BE2C (cell line): ENCODE measurements around the gene FRY.
A peak's percentile ranks its signal among the peaks of the same experiment; 100 is the strongest.

Experiments
- DNase-seq: peaks from one replicate; pipeline ENCODE4 v3.0.0-alpha.2; 2020
- H3K27me3 ChIP-seq: fragments of 250-450 bp; sonication (Bioruptor Pico); 2 replicates; pipeline ENCODE4 v1.5.1; 2020; ENCODE audit warnings: mild to moderate bottlenecking
- H3K36me3 ChIP-seq: fragments of 250-450 bp; sonication (Bioruptor Pico); 2 replicates; pipeline ENCODE4 v1.5.1; 2020; ENCODE audit warnings: mild to moderate bottlenecking
- H3K4me1 ChIP-seq: fragments of 250-450 bp; sonication (Bioruptor Pico); 2 replicates; pipeline ENCODE4 v1.5.1; 2020
- H3K4me3 ChIP-seq: 2 replicates; pipeline ENCODE4 v1.5.1; 2011; ENCODE audit warnings: low read depth, low read length
- H3K9me3 ChIP-seq: fragments of 250-450 bp; sonication (Bioruptor Pico); 2 replicates; pipeline ENCODE4 v1.5.1; 2020
- TF ChIP-seq, protein P1 (sequence below): IDR thresholded peaks from 2 replicates; pipeline ENCODE4 v1.5.1; 2012; ENCODE audit warnings: mild to moderate bottlenecking, low read depth, low read length

Gene FRY

GRCh38 chr13:32309312-32310133 is 277.9 kb downstream of the FRY start:
- H3K27me3 ChIP-seq, result no peaks in the 10 kb centered on the region
- H3K4me1 ChIP-seq, result no peaks in the 10 kb centered on the region
- TF ChIP-seq, protein P1, sequence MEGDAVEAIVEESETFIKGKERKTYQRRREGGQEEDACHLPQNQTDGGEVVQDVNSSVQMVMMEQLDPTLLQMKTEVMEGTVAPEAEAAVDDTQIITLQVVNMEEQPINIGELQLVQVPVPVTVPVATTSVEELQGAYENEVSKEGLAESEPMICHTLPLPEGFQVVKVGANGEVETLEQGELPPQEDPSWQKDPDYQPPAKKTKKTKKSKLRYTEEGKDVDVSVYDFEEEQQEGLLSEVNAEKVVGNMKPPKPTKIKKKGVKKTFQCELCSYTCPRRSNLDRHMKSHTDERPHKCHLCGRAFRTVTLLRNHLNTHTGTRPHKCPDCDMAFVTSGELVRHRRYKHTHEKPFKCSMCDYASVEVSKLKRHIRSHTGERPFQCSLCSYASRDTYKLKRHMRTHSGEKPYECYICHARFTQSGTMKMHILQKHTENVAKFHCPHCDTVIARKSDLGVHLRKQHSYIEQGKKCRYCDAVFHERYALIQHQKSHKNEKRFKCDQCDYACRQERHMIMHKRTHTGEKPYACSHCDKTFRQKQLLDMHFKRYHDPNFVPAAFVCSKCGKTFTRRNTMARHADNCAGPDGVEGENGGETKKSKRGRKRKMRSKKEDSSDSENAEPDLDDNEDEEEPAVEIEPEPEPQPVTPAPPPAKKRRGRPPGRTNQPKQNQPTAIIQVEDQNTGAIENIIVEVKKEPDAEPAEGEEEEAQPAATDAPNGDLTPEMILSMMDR, result no peak
- H3K36me3 ChIP-seq, result no peaks in the 10 kb centered on the region
- no peak for DNase-seq
- peak overlapping the region; percentile 34 for H3K4me3 ChIP-seq
- no peaks in the 10 kb centered on the region for H3K9me3 ChIP-seq

DNA sequence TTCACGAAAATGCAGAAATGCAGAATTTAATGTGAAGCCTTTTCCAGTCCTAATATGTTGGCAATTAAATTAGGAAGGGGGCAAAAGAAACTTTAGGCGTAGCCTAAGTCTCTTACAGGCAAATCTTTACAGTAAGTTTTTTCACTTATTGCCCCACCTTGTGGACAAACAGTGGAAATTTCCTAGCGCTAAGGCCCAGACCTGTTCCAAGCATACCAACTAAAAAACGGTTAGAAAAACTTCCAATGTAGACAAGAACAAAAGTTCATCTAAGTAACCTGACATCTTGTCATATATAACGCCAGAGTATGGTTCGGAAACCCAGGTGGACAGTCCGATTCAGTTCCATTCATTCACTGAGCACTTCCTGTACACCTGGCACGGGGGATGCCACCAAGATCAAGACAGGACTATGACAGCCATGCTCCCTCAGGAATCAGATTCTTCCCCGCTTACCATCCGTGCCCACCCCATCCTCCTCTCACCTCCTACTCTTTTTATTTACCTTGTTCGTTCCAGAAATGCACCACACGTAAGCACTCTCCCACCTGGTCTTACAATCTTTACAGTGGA is 278.6 kb downstream of the FRY start:
- TF ChIP-seq, protein P1, result peak; percentile 79
- H3K36me3 ChIP-seq, result no peaks in the 10 kb centered on the region
- H3K4me1 ChIP-seq, result peaks cover 3% of the 10 kb centered on the region; the same call in 1 of the 2 replicates
- H3K27me3 ChIP-seq, result no peaks in the 10 kb centered on the region
- peak; percentile 16 for DNase-seq
- H3K4me3 ChIP-seq, result peak overlapping the region; percentile 34
- no peaks in the 10 kb centered on the region for H3K9me3 ChIP-seq

GRCh38 chr13:32311188-32311897 is 279.8 kb downstream of the FRY start:
- TF ChIP-seq, protein P1, result no peak
- DNase-seq, result no peak

DNA sequence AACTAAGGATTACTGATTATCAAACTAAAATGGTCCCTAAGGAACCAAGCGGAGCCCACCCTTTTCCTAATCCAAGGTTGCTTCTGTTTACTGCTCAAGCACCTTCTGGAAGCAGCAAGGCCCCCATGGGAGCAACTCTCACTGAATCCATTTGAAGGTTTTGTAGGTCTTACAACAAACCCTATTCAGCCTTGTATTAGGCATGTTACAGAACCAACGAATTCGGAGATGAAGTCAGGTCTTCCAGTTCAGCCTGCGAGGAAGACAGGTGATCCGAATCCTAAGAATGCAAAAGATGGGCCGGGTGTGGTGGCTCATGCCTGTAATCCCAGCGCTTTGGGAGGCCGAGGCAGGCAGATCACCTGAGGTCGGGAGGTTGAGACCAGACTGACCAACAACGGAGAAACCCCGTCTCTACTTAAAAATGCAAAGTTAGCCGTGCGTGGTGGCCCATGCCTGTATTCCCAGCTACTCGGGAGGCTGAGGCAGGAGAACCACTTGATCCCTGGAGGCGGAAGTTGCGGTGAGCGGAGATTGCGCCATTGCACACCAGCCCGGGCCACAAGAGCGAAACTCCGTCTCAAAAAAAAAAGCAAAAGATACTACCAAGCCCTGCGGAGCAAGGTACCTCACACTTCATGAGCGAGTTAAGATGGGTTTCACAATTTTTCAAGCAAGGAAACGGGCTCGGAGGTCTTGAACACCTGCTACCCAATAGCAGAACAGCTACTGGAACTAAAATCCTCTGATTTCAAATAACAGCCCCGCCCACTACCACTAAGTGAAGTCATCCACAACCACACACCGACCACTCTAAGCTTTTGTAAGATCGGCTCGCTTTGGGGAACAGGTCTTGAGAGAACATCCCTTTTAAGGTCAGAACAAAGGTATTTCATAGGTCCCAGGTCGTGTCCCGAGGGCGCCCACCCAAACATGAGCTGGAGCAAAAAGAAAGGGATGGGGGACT is 283.0 kb downstream of the FRY start:
- TF ChIP-seq, protein P1, result no peak
- Histone ChIP-seq H3K9me3 (no peaks in the 10 kb centered on the region), H3K4me3 (peak overlapping the region; percentile 95), H3K36me3 (no peaks in the 10 kb centered on the region; the same call in 1 of the 2 replicates), H3K4me1 (peaks cover 3% of the 10 kb centered on the region; the same call in 1 of the 2 replicates), H3K27me3 (no peaks in the 10 kb centered on the region)
- peak; percentile 17 for DNase-seq

More at GRCh38 chr13:32311188-32311897, 279.8 kb downstream of the FRY start:
- Histone ChIP-seq H3K36me3 (no peaks in the 10 kb centered on the region), H3K9me3 (no peaks in the 10 kb centered on the region), H3K4me1 (peaks cover 3% of the 10 kb centered on the region; the same call in 1 of the 2 replicates), H3K4me3 (no peak overlapping the region), H3K27me3 (no peaks in the 10 kb centered on the region)

DNA sequence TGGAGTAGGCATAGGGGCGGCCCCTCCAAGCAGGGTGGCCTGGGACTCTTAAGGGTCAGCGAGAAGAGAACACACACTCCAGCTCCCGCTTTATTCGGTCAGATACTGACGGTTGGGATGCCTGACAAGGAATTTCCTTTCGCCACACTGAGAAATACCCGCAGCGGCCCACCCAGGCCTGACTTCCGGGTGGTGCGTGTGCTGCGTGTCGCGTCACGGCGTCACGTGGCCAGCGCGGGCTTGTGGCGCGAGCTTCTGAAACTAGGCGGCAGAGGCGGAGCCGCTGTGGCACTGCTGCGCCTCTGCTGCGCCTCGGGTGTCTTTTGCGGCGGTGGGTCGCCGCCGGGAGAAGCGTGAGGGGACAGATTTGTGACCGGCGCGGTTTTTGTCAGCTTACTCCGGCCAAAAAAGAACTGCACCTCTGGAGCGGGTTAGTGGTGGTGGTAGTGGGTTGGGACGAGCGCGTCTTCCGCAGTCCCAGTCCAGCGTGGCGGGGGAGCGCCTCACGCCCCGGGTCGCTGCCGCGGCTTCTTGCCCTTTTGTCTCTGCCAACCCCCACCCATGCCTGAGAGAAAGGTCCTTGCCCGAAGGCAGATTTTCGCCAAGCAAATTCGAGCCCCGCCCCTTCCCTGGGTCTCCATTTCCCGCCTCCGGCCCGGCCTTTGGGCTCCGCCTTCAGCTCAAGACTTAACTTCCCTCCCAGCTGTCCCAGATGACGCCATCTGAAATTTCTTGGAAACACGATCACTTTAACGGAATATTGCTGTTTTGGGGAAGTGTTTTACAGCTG is 283.9 kb downstream of the FRY start, which contains the start of the genes BRCA2 and ZAR1L:
TSS of gene BRCA2 (plus strand) at position 271 of the 790 bp plus-strand sequence. CDS start 953 bp downstream, outside the sequence.
TSS of gene ZAR1L (minus strand) at position 126 of the 790 bp plus-strand sequence. CDS start 3,438 bp downstream, outside the sequence.
- peaks cover 3% of the 10 kb centered on the region; the same call in 1 of the 2 replicates for H3K4me1 ChIP-seq
- peak within 1 kb of the TSS; percentile 95 for H3K4me3 ChIP-seq
- peak; percentile 91 for DNase-seq
- H3K9me3 ChIP-seq, result no peaks in the 10 kb centered on the region
- H3K27me3 ChIP-seq, result no peaks in the 10 kb centered on the region
- peaks cover 6% of the 10 kb centered on the region for H3K36me3 ChIP-seq
- TF ChIP-seq, protein P1, result no peak
